Keratinocyte (primary cell): ENCODE measurements around the gene ARHGAP32. TPM values are rescaled to one million over a fixed set of nuclear protein-coding genes. Genes with fewer than 3 reads are reported as not detected.

Experiments used
- DNase-seq: peaks from one replicate; pipeline ENCODE4 v3.0.0-alpha.2; 2011; ENCODE audit warnings: low read depth, missing footprints, low spot score
- FAIRE-seq: peaks from 2 replicates; lab custom pipeline; 2011; peaks lifted over from hg19 to GRCh38; lab: Jason Lieb, UNC
- H2AFZ ChIP-seq: 2 replicates; pipeline ENCODE4 v1.6.0; 2012; ENCODE audit warnings: low read length, control low read depth, inconsistent platforms; ENCODE audit not compliant: control insufficient read depth
- H3K27ac ChIP-seq: 2 replicates; pipeline ENCODE4 v1.5.1; 2011; ENCODE audit warnings: low read length; ENCODE audit not compliant: control insufficient read depth, insufficient read depth
- H3K27me3 ChIP-seq: 3 replicates; pipeline ENCODE4 v1.6.0; 2011; ENCODE audit warnings: low read length; ENCODE audit not compliant: control insufficient read depth, insufficient read depth; ENCODE audit errors: extremely low read depth
- H3K36me3 ChIP-seq, 2 experiments: 2 replicates in 1 of 2; 3 replicates in 1 of 2; pipeline ENCODE4 v1.5.1; 2011; ENCODE audit warnings: low read length in 2 of 2, mild to moderate bottlenecking in 1 of 2; ENCODE audit not compliant: control insufficient read depth in 2 of 2, insufficient read depth in 2 of 2; ENCODE audit errors: extremely low read depth in 1 of 2
- H3K4me1 ChIP-seq: 3 replicates; pipeline ENCODE4 v1.5.1; 2011; ENCODE audit warnings: low read length; ENCODE audit not compliant: control insufficient read depth, insufficient read depth; ENCODE audit errors: extremely low read depth
- H3K4me2 ChIP-seq: 3 replicates; pipeline ENCODE4 v1.6.0; 2011; ENCODE audit warnings: low read depth, low read length; ENCODE audit not compliant: control insufficient read depth, insufficient read depth; ENCODE audit errors: extremely low read depth
- H3K4me3 ChIP-seq, 3 experiments: fragments of 200-600 bp in 1 of 3; sonication (generic) in 1 of 3; 2 replicates in 2 of 3; 3 replicates in 1 of 3; pipeline ENCODE4 v1.5.1; 2011 to 2016; ENCODE audit warnings: low read length in 3 of 3, mild to moderate bottlenecking in 3 of 3, control low read depth in 2 of 3, inconsistent platforms in 1 of 3, low read depth in 1 of 3, mixed read lengths in 1 of 3, mixed run types in 1 of 3, moderate library complexity in 1 of 3; ENCODE audit not compliant: control insufficient read depth in 2 of 3, insufficient read depth in 2 of 3; ENCODE audit errors: extremely low read depth in 1 of 3
- H3K79me2 ChIP-seq: 2 replicates; pipeline ENCODE4 v1.6.0; 2012; ENCODE audit warnings: low read length; ENCODE audit not compliant: control insufficient read depth, insufficient read depth
- H3K9ac ChIP-seq: 3 replicates; pipeline ENCODE4 v1.6.0; 2011; ENCODE audit warnings: low read length; ENCODE audit not compliant: control insufficient read depth, insufficient read depth; ENCODE audit errors: extremely low read depth
- H3K9me1 ChIP-seq: 3 replicates; pipeline ENCODE4 v1.6.0; 2011; ENCODE audit warnings: low read length; ENCODE audit not compliant: control insufficient read depth, insufficient read depth; ENCODE audit errors: extremely low read depth
- H3K9me3 ChIP-seq: 2 replicates; pipeline ENCODE4 v1.5.1; 2012; ENCODE audit warnings: low read depth, low read length; ENCODE audit not compliant: control insufficient read depth
- H4K20me1 ChIP-seq: 3 replicates; pipeline ENCODE4 v1.6.0; 2011; ENCODE audit warnings: low read length; ENCODE audit not compliant: control insufficient read depth, insufficient read depth; ENCODE audit errors: extremely low read depth
- EZH2 ChIP-seq: IDR thresholded peaks from one replicate; pipeline ENCODE4 v1.6.1; 2012; ENCODE audit warnings: inconsistent platforms, mild to moderate bottlenecking, low read length, moderate library complexity
- dilution Hi-C: fragments of 300-500 bp; cut with MboI; formaldehyde crosslinking; loops from one replicate; pipeline ENCODE4 v1.7.0; 2020; ENCODE audit warnings: low sequenced_read_pairs; ENCODE audit not compliant: extremely low pct_ligation_motif_present
- polyA plus RNA-seq, 5 experiments: library from polyadenylated mRNA; depleted of rRNA in 3 of 5; stranded (reverse) in 3 of 5; stranded (forward) in 1 of 5; unstranded in 1 of 5; fragments of >200 nt; gene quantifications; 1 replicate in 1 of 5; 2 replicates in 3 of 5; 3 replicates in 1 of 5; pipeline versions ENCODE4 v1.2.1 to v1.2.3, GENCODE V29; 2011 to 2012; ENCODE audit warnings: missing spikeins in 2 of 5, low read depth in 1 of 5, low replicate concordance in 1 of 5
- TF ChIP-seq, protein P1 (sequence below), 3 experiments: IDR thresholded peaks in 1 of 3; conservative IDR thresholded peaks in 1 of 3; optimal IDR thresholded peaks in 1 of 3; 2 replicates in 2 of 3; 3 replicates in 1 of 3; pipeline versions ENCODE3 to v1.5.1; 2011; ENCODE audit warnings: low read length in 3 of 3, mild to moderate bottlenecking in 3 of 3, moderate library complexity in 2 of 3, control low read depth in 1 of 3, inconsistent platforms in 1 of 3; ENCODE audit not compliant: insufficient read depth in 2 of 3; ENCODE audit errors: extremely low read depth in 1 of 3

Gene ARHGAP32
- polyA plus RNA-seq, 1 donor (not counting 4 experiments of a cell fraction or from before 2014, with no cell fraction given): 10.8 TPM

DNA sequence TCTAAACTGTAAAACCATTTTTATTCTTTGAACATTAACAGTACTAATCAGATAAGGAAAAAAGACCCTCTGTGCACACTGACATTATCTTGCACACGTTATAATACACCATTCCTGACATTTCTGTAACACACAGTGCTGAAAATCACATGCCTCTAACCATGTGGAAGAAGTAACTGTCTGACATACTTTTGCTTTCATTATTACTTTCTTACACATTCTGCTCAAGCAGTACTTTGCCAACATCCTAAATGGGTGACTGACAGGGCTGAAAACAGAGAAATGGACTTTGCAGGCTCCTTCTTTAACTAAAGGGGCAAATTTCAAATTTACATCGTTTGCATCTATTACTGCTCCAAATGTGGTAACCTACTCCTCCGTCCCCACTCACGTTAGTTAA lies 226.6 kb downstream of the ARHGAP32 start:
- Histone ChIP-seq H3K4me2 (no peak overlapping the region), H3K79me2 (no peaks in the 10 kb centered on the region), H3K9me1 (no peaks in the 10 kb centered on the region), H4K20me1 (no peaks in the 10 kb centered on the region), H2AFZ (no peak overlapping the region), H3K9ac (no peak overlapping the region), H3K27ac (no peak overlapping the region), H3K27me3 (no peaks in the 10 kb centered on the region), H3K4me1 (no peaks in the 10 kb centered on the region), H3K36me3 (peaks cover 11 to 15% of the 10 kb centered on the region in 2 experiments), H3K9me3 (no peaks in the 10 kb centered on the region), H3K4me3 (no peak overlapping the region)
- FAIRE-seq (no peak), DNase-seq (no peak)
- dilution Hi-C loops: no loop called here
- TF ChIP-seq, protein P1, sequence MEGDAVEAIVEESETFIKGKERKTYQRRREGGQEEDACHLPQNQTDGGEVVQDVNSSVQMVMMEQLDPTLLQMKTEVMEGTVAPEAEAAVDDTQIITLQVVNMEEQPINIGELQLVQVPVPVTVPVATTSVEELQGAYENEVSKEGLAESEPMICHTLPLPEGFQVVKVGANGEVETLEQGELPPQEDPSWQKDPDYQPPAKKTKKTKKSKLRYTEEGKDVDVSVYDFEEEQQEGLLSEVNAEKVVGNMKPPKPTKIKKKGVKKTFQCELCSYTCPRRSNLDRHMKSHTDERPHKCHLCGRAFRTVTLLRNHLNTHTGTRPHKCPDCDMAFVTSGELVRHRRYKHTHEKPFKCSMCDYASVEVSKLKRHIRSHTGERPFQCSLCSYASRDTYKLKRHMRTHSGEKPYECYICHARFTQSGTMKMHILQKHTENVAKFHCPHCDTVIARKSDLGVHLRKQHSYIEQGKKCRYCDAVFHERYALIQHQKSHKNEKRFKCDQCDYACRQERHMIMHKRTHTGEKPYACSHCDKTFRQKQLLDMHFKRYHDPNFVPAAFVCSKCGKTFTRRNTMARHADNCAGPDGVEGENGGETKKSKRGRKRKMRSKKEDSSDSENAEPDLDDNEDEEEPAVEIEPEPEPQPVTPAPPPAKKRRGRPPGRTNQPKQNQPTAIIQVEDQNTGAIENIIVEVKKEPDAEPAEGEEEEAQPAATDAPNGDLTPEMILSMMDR (optimal IDR thresholded peaks at IDR 0.05 in 1 of 3, IDR thresholded peaks at IDR 0.05 in 1 of 3, conservative IDR thresholded peaks at IDR 0.05 in 1 of 3; ENCODE audit: extremely low read depth in 1 of 3, insufficient read depth in 2 of 3, low read length in 3 of 3): no peak
- no peak for TF ChIP-seq EZH2

GRCh38 chr11:128964463-128964930 lies 227.6 kb downstream of the ARHGAP32 start:
- dilution Hi-C loops: no loop called here
- Histone ChIP-seq H3K36me3 (peaks cover 5% of the 10 kb centered on the region in 2 experiments), H3K27ac (no peak overlapping the region), H2AFZ (no peak overlapping the region), H3K27me3 (no peaks in the 10 kb centered on the region), H3K9me1 (no peaks in the 10 kb centered on the region), H3K9me3 (no peaks in the 10 kb centered on the region), H3K4me2 (no peak overlapping the region), H3K79me2 (no peaks in the 10 kb centered on the region), H3K4me3 (no peak overlapping the region), H4K20me1 (no peaks in the 10 kb centered on the region), H3K4me1 (no peaks in the 10 kb centered on the region), H3K9ac (no peak overlapping the region)
- FAIRE-seq (no peak), DNase-seq (no peak)
- no peak for TF ChIP-seq EZH2
- TF ChIP-seq, protein P1 (optimal IDR thresholded peaks at IDR 0.05 in 1 of 3, IDR thresholded peaks at IDR 0.05 in 1 of 3, conservative IDR thresholded peaks at IDR 0.05 in 1 of 3; ENCODE audit: extremely low read depth in 1 of 3, insufficient read depth in 2 of 3, low read length in 3 of 3): no peak
